ENCODE data around the gene CBARP. TPM values are rescaled to one million over a fixed set of nuclear protein-coding genes. Genes with fewer than 3 reads are reported as not detected.

Gene CBARP
- total RNA-seq, 1 donor: 1.8 TPM

GRCh38 chr19:1237027-1237659, 662 bp downstream of the CBARP start:
- peaks cover 17% of the 10 kb centered on the region for H3K4me1 ChIP-seq (ENCODE audit: insufficient read depth, low read length)
- peak overlapping the region; percentile 88 for H3K4me2 ChIP-seq (ENCODE audit: insufficient read depth, low read length)
- H3K27ac ChIP-seq (ENCODE audit: low read depth, low read length): peak overlapping the region; percentile 53
- peaks cover 14% of the 10 kb centered on the region for H3K36me3 ChIP-seq (ENCODE audit: insufficient read depth, low read length)
- no peak for TF ChIP-seq CTCF (IDR thresholded peaks at IDR 0.05; ENCODE audit: extremely low read depth, low read depth, low read length)
- H3K27me3 ChIP-seq (ENCODE audit: insufficient read depth, low read length): no peaks in the 10 kb centered on the region
- H3K4me3 ChIP-seq (ENCODE audit: insufficient read depth, low read length): peak overlapping the region; percentile 84
- peak overlapping the region; percentile 65 for H2AFZ ChIP-seq (ENCODE audit: low read length)
- peaks cover 25% of the 10 kb centered on the region for H3K79me2 ChIP-seq (ENCODE audit: insufficient read depth, low read length)
- H3K9me3 ChIP-seq (ENCODE audit: low read depth, low read length): no peaks in the 10 kb centered on the region
- peaks cover 21% of the 10 kb centered on the region for H4K20me1 ChIP-seq (ENCODE audit: insufficient read depth, low read length)
- DNase-seq (ENCODE audit: insufficient read length, low spot score, missing footprints): peak; percentile 98

GRCh38 chr19:1236576-1236975, 1.2 kb downstream of the CBARP start:
- H3K4me1 ChIP-seq (ENCODE audit: insufficient read depth, low read length): peaks cover 16% of the 10 kb centered on the region
- H3K4me2 ChIP-seq (ENCODE audit: insufficient read depth, low read length): peak overlapping the region; percentile 88
- DNase-seq (ENCODE audit: insufficient read length, low spot score, missing footprints): peak; percentile 92
- H3K36me3 ChIP-seq (ENCODE audit: insufficient read depth, low read length): peaks cover 14% of the 10 kb centered on the region
- H3K27me3 ChIP-seq (ENCODE audit: insufficient read depth, low read length): no peaks in the 10 kb centered on the region
- peaks cover 19% of the 10 kb centered on the region for H3K79me2 ChIP-seq (ENCODE audit: insufficient read depth, low read length)
- H3K27ac ChIP-seq (ENCODE audit: low read depth, low read length): no peak overlapping the region
- no peaks in the 10 kb centered on the region for H3K9me3 ChIP-seq (ENCODE audit: low read depth, low read length)
- H4K20me1 ChIP-seq (ENCODE audit: insufficient read depth, low read length): peaks cover 21% of the 10 kb centered on the region
- no peak for TF ChIP-seq CTCF (IDR thresholded peaks at IDR 0.05; ENCODE audit: extremely low read depth, low read depth, low read length)
- H3K4me3 ChIP-seq (ENCODE audit: insufficient read depth, low read length): peak overlapping the region; percentile 84
- no peak overlapping the region for H2AFZ ChIP-seq (ENCODE audit: low read length)

- Histone ChIP-seq H3K4me3 (ENCODE audit: insufficient read depth, low read length) (peak overlapping the region; percentile 67), H3K27me3 (ENCODE audit: insufficient read depth, low read length) (no peaks in the 10 kb centered on the region), H3K27ac (ENCODE audit: low read depth, low read length) (no peak overlapping the region), H3K79me2 (ENCODE audit: insufficient read depth, low read length) (peaks cover 16% of the 10 kb centered on the region), H3K4me2 (ENCODE audit: insufficient read depth, low read length) (peak overlapping the region; percentile 72), H3K9me3 (ENCODE audit: low read depth, low read length) (no peaks in the 10 kb centered on the region), H2AFZ (ENCODE audit: low read length) (no peak overlapping the region), H3K4me1 (ENCODE audit: insufficient read depth, low read length) (peaks cover 10% of the 10 kb centered on the region), H3K36me3 (ENCODE audit: insufficient read depth, low read length) (peaks cover 14% of the 10 kb centered on the region), H4K20me1 (ENCODE audit: insufficient read depth, low read length) (peaks cover 21% of the 10 kb centered on the region)
- TF ChIP-seq CTCF (IDR thresholded peaks at IDR 0.05; ENCODE audit: extremely low read depth, low read depth, low read length): no peak
- peak; percentile 97 for DNase-seq (ENCODE audit: insufficient read length, low spot score, missing footprints)
These were observed 1.9 kb downstream of the CBARP start for GRCh38 chr19:1235625-1236538.

- no peak overlapping the region for H3K4me3 ChIP-seq (ENCODE audit: insufficient read depth, low read length)
- peaks cover 14% of the 10 kb centered on the region for H3K36me3 ChIP-seq (ENCODE audit: insufficient read depth, low read length)
- H3K27me3 ChIP-seq (ENCODE audit: insufficient read depth, low read length): no peaks in the 10 kb centered on the region
- H3K4me2 ChIP-seq (ENCODE audit: insufficient read depth, low read length): no peak overlapping the region
- peaks cover 16% of the 10 kb centered on the region for H3K79me2 ChIP-seq (ENCODE audit: insufficient read depth, low read length)
- no peak for DNase-seq (ENCODE audit: insufficient read length, low spot score, missing footprints)
- H3K9me3 ChIP-seq (ENCODE audit: low read depth, low read length): no peaks in the 10 kb centered on the region
- H3K27ac ChIP-seq (ENCODE audit: low read depth, low read length): no peak overlapping the region
- no peak overlapping the region for H2AFZ ChIP-seq (ENCODE audit: low read length)
- H4K20me1 ChIP-seq (ENCODE audit: insufficient read depth, low read length): peaks cover 21% of the 10 kb centered on the region
- TF ChIP-seq CTCF (IDR thresholded peaks at IDR 0.05; ENCODE audit: extremely low read depth, low read depth, low read length): no peak
- H3K4me1 ChIP-seq (ENCODE audit: insufficient read depth, low read length): peaks cover 7% of the 10 kb centered on the region
These were observed 2.8 kb downstream of the CBARP start for GRCh38 chr19:1234955-1235380.

Measured in osteoblast (primary cell).